NCI-H146 treated with DMSO at 0.1 percent for 48 hours (cell line): ENCODE results near the gene ADGRA1.

Source experiments
- DNase-seq: peaks from one replicate; lab custom pipeline; 2025; ENCODE audit not compliant: unreplicated experiment; lab: John Stamatoyannopoulos, UW

The ADGRA1 gene

GRCh38 chr10:133075346-133076137 lies 12.2 kb upstream of the ADGRA1 start:
- DNase-seq, result no peak

GRCh38 chr10:133076274-133077038 lies 11.3 kb upstream of the ADGRA1 start:
- DNase-seq, result no peak

DNA sequence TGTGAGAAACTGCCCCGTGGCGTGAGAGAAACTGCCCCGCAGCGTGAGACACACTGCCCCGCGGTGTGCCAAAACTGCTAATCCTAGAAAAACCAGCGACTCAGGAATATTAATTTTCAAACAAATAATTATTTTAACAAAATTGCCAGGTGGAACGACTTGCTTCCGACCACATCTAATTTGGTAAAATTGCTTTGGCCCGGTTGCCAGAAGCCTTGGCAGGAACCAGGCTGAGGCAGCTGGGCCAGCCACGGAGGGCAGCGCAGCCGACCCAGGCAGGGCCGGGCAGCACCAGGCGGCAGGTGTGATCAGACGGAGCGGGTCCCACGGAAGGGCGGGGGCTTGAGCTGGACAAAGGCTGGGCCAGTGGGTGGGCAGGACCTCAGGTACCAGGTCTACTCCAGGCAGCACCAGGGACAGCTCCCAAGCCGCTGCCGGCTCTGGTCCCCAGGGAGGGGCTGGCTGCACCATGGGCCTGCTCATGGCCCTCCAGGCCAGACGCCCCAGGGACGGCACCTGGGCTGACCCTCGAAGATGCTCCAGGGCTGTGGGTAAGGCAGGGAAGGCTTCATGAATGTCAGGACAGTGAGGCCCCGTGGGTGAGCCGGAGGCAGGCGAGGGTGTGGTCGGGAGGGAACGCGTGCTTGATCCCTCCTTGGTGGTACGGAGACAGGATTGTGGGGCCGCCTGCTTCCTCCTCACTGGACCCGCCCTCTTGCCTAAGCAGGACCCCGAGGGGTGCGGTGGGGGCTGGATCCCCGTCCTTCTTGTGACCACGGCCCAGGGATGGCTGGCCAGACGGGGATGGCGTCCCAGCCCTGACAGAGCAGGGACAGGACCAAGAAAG lies 7.7 kb upstream of the ADGRA1 start:
- DNase-seq, result no peak

DNA sequence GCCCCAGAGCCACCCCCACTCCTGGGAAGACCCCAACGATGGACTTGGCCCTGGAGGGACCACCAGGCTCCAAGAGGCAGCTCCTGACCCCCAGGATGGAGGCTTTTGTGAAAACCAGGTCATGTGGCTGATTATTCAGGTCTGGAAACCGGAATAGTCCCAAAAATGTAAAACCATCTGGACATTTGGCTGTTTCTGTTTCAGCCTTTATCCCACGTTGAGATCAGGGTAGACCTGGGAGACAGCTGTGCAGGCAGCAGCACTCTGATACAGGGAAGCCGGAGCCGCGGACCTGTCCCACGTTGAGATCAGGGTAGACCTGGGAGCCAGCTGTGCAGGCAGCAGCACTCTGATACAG lies 7.1 kb upstream of the ADGRA1 start:
- DNase-seq, result no peak

GRCh38 chr10:133081636-133082035 lies 6.1 kb upstream of the ADGRA1 start:
- no peak for DNase-seq

DNA sequence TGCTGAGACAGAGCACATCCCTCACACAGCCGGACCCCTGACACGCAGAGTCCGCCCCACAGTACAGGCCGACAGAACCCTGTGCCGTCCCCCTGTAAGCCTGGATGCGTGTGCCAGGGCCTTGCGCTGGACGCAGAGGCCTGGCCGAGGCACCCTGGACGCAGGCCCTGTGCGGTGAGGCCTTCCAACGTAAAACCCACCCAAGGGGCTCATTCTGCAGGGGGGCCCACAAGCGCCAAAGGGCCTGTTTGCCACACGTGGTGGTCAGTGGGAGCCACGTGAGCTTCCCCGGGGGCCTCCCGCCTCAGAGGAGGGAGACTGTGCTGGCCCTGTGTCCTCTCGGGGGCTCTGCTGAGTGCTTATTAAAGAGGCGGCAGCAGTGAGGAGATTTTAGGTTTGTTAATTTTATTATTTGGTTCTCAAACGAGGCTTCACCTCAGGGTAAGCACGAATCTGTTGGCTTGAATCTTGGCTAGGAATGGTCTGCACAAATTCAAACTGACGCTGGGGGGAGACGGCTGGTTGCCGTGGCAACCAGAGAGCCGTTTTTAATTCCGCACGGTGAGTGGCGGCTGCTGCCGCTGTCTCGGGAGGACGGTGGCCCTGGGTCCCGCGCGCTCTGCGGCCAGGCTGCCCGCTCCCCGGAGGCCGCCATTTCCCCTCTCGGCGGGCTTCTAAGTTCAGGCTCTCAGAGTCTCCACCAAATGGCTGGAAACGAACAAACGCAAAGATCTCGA lies 4.9 kb upstream of the ADGRA1 start:
- no peak for DNase-seq

DNA sequence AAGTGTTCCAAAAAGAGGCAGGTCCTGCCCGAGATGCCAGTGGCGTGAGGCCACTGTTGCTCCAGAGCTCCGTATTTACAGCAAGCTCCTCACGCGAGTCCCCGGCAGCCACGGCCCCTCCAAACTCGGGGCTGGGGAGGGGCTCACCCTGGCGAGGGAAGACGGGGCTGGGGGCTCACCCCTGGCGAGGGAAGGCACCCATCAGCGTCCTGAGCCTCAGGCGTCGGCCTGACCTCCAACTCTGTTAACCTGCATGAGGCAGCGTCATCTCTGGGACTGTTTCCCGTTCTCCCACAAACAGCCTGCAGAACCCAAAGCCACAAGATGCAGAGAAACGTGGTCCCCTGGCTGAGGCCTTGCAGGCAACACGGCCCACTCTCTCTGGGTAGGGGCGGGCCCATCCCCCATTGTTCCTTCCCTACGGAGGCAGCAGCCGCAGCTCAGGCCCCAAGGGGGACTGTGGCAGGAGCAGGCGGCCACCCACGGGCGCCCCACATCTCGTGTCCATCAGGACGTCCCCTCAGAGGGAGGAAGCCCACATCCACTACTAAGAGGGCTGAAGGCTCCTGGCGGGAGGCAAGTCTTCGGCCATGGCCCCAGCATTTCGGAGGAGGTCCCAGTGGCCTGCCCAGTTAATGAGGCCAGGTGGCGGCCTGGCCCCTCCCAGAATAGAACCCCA lies 4.2 kb upstream of the ADGRA1 start:
- no peak for DNase-seq

DNA sequence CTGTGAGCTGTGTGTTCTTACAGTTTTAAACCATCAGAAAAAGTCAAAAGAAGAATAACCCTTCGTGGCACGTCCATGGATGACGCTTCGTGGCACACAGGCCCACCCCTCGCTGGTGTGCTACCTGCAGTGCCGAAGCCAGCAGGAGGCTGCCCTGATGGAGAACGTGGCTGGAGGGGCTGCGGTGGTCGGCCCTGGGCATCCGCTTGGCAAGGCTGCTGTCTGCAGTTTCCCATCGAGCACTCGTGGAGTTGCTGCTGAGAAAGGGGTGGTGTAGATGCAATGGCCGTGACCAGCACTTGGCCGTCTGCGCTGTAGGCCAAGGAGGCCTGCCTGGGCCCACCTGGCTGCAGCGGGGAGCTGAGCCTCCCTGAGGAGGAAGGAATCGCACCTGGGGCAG lies 3.2 kb upstream of the ADGRA1 start:
- DNase-seq, result no peak

- no peak for DNase-seq
Measured at GRCh38 chr10:133085251-133086125, 2.2 kb upstream of the ADGRA1 start.

- DNase-seq, result no peak
Measured at GRCh38 chr10:133086247-133086646, 1.5 kb upstream of the ADGRA1 start.

DNA sequence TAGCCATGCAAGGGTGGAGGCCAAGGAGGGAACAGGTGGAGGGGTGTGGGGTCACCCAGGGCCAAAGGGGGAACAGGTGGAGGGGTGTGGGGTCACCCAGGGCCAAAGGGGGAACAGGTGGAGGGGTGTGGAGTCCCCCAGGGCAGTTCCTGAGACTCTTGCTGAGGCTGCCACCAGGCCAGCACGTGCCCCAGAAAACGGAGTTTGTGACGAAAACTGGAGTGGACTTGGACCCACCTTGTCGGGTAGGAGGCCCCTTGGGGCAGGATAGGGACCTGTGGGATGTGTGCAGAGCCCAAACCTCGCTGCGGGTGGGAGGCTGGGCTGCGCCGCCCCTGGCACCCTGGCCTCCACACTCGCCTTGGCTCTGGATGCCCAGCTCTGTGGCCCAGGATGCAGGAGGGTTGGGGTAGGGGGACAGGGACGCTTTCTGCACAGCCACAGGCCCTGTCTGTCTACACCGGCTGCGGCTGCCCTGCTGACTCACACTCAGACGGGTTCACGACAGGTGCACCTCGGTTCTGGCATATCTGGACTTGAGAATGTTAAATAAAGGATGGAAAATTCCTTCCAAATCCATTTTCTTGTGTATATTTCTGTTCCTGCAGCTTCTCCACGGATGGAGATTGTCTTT lies 562 bp upstream of the ADGRA1 start:
- DNase-seq, result no peak

- DNase-seq, result no peak
Measured at GRCh38 chr10:133088179-133088955, 643 bp downstream of the ADGRA1 start.

DNA sequence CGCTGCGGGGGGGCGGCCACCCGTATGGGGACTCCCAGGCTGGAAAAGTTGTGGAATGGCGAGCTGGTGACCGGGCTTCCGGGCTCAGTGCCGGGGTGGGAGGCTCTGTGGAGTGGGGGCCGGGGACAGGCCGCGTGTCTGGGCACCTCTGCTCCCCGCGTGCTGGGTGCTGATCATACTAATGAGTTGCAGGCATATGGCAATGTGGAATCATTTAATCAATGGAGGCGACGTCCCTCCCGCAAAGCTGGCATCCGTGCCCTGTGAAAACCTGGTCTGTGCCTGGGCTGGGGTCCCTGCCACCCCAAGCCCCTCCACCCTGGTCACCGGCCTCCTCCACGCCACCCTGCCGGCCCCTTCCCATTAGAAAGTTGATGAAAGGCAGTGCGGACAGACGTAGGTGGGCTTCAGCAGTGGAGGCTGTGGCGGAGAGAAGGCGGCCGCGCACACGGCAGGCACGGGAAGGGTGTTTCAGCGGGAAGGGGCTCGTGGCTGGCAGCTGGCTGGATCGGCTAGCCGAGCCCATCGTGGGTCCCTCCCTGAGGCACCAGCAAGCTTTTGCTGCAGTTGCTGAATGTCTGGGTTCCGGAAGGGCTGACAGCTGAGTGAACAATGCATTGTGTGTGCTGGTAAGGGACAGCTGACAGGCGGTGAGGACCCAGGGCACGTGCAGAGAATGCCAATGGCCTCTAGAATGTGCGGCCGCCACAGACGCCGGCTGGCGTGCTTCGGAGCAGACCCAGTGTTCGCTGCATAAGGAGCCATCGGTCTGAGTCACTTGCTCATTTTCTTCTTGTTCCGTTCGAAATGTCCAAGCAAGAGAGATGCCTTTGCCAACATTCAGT lies 1.5 kb downstream of the ADGRA1 start:
- no peak for DNase-seq

- DNase-seq, result no peak
Measured at GRCh38 chr10:133090101-133090500, 2.4 kb downstream of the ADGRA1 start.

GRCh38 chr10:133090654-133091053 lies 2.9 kb downstream of the ADGRA1 start:
- DNase-seq, result no peak

- no peak for DNase-seq
Measured at GRCh38 chr10:133091316-133091715, 3.6 kb downstream of the ADGRA1 start.

DNA sequence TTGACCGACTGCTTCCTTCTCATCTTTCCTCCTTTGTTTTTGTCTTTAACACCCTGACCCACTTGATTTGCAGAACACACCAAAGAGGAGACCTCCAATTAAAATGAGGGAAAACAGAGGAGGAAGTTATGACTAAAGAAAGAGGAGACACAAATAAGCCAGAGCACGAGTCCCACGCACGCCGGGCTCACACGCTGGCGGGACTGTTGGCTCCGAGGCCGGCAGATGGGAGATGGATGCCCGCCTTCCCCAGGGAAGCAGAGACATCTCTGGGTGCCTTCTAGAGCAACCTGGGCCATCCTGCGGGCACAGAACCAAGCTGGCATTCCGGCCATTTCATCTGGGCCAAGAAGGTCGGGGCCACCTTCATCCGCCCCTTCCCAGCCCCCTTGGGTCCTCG lies 5.6 kb downstream of the ADGRA1 start:
- DNase-seq, result no peak
